ENCODE measurements around the gene NSRP1.

- TF ChIP-seq CTCF (IDR thresholded peaks at IDR 0.05) (no peak), POLR2A (IDR thresholded peaks at IDR 0.05) (no peak), POLR2AphosphoS5 (IDR thresholded peaks at IDR 0.05; ENCODE audit: insufficient read depth in 1 of 2, low read depth in 1 of 2) (no peak)
Measured at GRCh38 chr17:30161601-30162000, 45.0 kb downstream of the NSRP1 start.
